22Rv1 (cell line): ENCODE data around the gene NRG4.

Source experiments
- CTCF ChIP-seq: fragments of 450-650 bp; IDR thresholded peaks from 2 replicates; pipeline ENCODE4 v1.5.1; 2017; ENCODE audit warnings: mild to moderate bottlenecking
- ZFX ChIP-seq: fragments of 450-650 bp; IDR thresholded peaks from 2 replicates; pipeline ENCODE4 v1.6.1; 2017; ENCODE audit warnings: antibody characterized with exemption, borderline replicate concordance

- TF ChIP-seq ZFX (no peak), CTCF (no peak)
Observed at GRCh38 chr15:75982468-75982867, 29.8 kb downstream of the NRG4 start.
